ENCODE measurements around the gene ELL2. TPM values are rescaled to one million over a fixed set of nuclear protein-coding genes. Genes with fewer than 3 reads are reported as not detected.

ELL2 gene
- total and polyA plus RNA-seq, 2 experiments from 2014 or later: 18.7 to 41.8 TPM

Other genes starting within 250 kb of the ELL2 start
- 343 and 477 TPM in 2 replicates for gene RHOBTB3, start 230.5 kb downstream of the ELL2 start, total RNA-seq
- 455 and 589 TPM in 2 replicates for gene RHOBTB3, start 230.5 kb downstream of the ELL2 start, polyA plus RNA-seq
- 15.7 and 23.9 TPM in 2 replicates for gene GLRX, start 139.1 kb downstream of the ELL2 start, total RNA-seq
- gene GLRX, start 139.1 kb downstream of the ELL2 start, polyA plus RNA-seq: 51.1 and 54.8 TPM in 2 replicates